RWPE2 (cell line): ENCODE measurements around the gene IPPK.

Experiments used
- ATAC-seq: fragments of 200-7000 bp; cut with Tn5 transposase; 3 replicates; pipeline ENCODE4 v1.9.1; 2021; ENCODE audit warnings: low read depth
- DNase-seq: peaks from one replicate; pipeline ENCODE4 v3.0.0-alpha.2; 2020; ENCODE audit warnings: low spot score
- H3K27ac ChIP-seq: fragments of 450-650 bp; 2 replicates; pipeline ENCODE4 v1.5.1; 2017; ENCODE audit warnings: mild to moderate bottlenecking; ENCODE audit not compliant: poor library complexity, severe bottlenecking
- H3K27me3 ChIP-seq: fragments of 250-450 bp; sonication (Bioruptor Pico); 2 replicates; pipeline ENCODE4 v1.5.1; 2021; ENCODE audit warnings: mild to moderate bottlenecking, moderate library complexity; ENCODE audit not compliant: insufficient read depth, poor library complexity, severe bottlenecking
- H3K36me3 ChIP-seq: fragments of 250-450 bp; sonication (Bioruptor Pico); 2 replicates; pipeline ENCODE4 v1.5.1; 2020; ENCODE audit warnings: low read depth, mild to moderate bottlenecking, moderate library complexity
- H3K4me1 ChIP-seq: fragments of 250-450 bp; sonication (Bioruptor Pico); 2 replicates; pipeline ENCODE4 v1.5.1; 2021; ENCODE audit warnings: mild to moderate bottlenecking, moderate library complexity; ENCODE audit not compliant: insufficient read depth, poor library complexity, severe bottlenecking
- H3K4me3 ChIP-seq: fragments of 250-450 bp; sonication (Bioruptor Pico); 2 replicates; pipeline ENCODE4 v1.5.1; 2021; ENCODE audit warnings: mild to moderate bottlenecking, moderate library complexity; ENCODE audit not compliant: severe bottlenecking
- H3K9me3 ChIP-seq: fragments of 250-450 bp; sonication (Bioruptor Pico); 2 replicates; pipeline ENCODE4 v1.5.1; 2021; ENCODE audit warnings: mild to moderate bottlenecking, moderate library complexity; ENCODE audit not compliant: severe bottlenecking
- CTCF ChIP-seq: fragments of 450-650 bp; IDR thresholded peaks from one replicate; pipeline ENCODE4 v1.5.1; 2017; ENCODE audit warnings: mild to moderate bottlenecking, moderate library complexity; ENCODE audit not compliant: poor library complexity, severe bottlenecking

The IPPK gene

GRCh38 chr9:92613268-92614122, 56.4 kb downstream of the IPPK start:
- H3K4me1 ChIP-seq = no peaks in the 10 kb centered on the region
- H3K9me3 ChIP-seq = no peaks in the 10 kb centered on the region
- H3K36me3 ChIP-seq = peaks cover 20% of the 10 kb centered on the region
- no peak overlapping the region for H3K4me3 ChIP-seq
- no peaks in the 10 kb centered on the region for H3K27me3 ChIP-seq
- TF ChIP-seq CTCF = no peak
- ATAC-seq (no peak), DNase-seq (no peak)
- H3K27ac ChIP-seq = no peak overlapping the region

- Histone ChIP-seq H3K27ac (no peak overlapping the region), H3K9me3 (no peaks in the 10 kb centered on the region), H3K4me1 (no peaks in the 10 kb centered on the region), H3K4me3 (no peak overlapping the region), H3K27me3 (no peaks in the 10 kb centered on the region), H3K36me3 (peaks cover 18% of the 10 kb centered on the region)
- DNase-seq = no peak
- ATAC-seq = no peak
- no peak for TF ChIP-seq CTCF
Observed at GRCh38 chr9:92612816-92613215, 57.1 kb downstream of the IPPK start.

GRCh38 chr9:92612292-92612691, 57.6 kb downstream of the IPPK start:
- DNase-seq (no peak), ATAC-seq (no peak)
- no peaks in the 10 kb centered on the region for H3K4me1 ChIP-seq
- no peaks in the 10 kb centered on the region for H3K27me3 ChIP-seq
- H3K4me3 ChIP-seq = no peak overlapping the region
- no peak overlapping the region for H3K27ac ChIP-seq
- H3K36me3 ChIP-seq = peaks cover 18% of the 10 kb centered on the region
- TF ChIP-seq CTCF = no peak
- H3K9me3 ChIP-seq = no peaks in the 10 kb centered on the region

- H3K4me3 ChIP-seq = no peak overlapping the region
- H3K4me1 ChIP-seq = no peaks in the 10 kb centered on the region
- TF ChIP-seq CTCF = no peak
- no peak for ATAC-seq
- H3K36me3 ChIP-seq = peaks cover 16% of the 10 kb centered on the region
- no peaks in the 10 kb centered on the region for H3K9me3 ChIP-seq
- H3K27ac ChIP-seq = no peak overlapping the region
- H3K27me3 ChIP-seq = no peaks in the 10 kb centered on the region
- DNase-seq = no peak
Observed at GRCh38 chr9:92611621-92612285, 58.2 kb downstream of the IPPK start.
